IMR-90 (cell line): ENCODE results near the gene DTX1. TPM values are rescaled to one million over a fixed set of nuclear protein-coding genes. Genes with fewer than 3 reads are reported as not detected.

ENCODE experiments used
- ATAC-seq: fragments of 200-7000 bp; cut with Tn5 transposase; 2 replicates; pipeline ENCODE4 v1.9.1; 2020; ENCODE audit warnings: low read depth, mild to moderate bottlenecking, moderate library complexity
- BruUV-seq: library from RNA; stranded (reverse); fragments of 400-500 nt; replicated peaks from 2 replicates; lab custom pipeline; 2021; lab: Mats Ljungman, UMichigan
- CTCF ChIA-PET: fragments of 300-600 bp; formaldehyde crosslinking; extraction: SDS; loops from one replicate; lab custom pipeline; 2021; ENCODE audit warnings: antibody characterized with exemption; lab: Yijun Ruan, JAX
- POLR2A ChIA-PET: fragments of 300-600 bp; sonication (Branson Sonifier 250); formaldehyde crosslinking; loops from one replicate; lab custom pipeline; 2022; ENCODE audit warnings: antibody characterized with exemption; ENCODE audit not compliant: unreplicated experiment; lab: Charles Lee
- DNase-seq: peaks from one replicate; pipeline ENCODE4 v3.0.0; 2013
- H2AFZ ChIP-seq: replicated peaks from 2 replicates; pipeline ENCODE3; 2013; ENCODE audit warnings: low read length, mild to moderate bottlenecking; ENCODE audit not compliant: poor library complexity
- H2AK5ac ChIP-seq: 2 replicates; pipeline ENCODE4 v1.6.1; 2013; ENCODE audit warnings: low read depth, low read length, inconsistent platforms
- H2AK9ac ChIP-seq: replicated peaks from 2 replicates; pipeline ENCODE3; 2013; ENCODE audit warnings: mild to moderate bottlenecking, low read depth, low read length, moderate library complexity; ENCODE audit not compliant: poor library complexity
- H2BK120ac ChIP-seq: 2 replicates; pipeline ENCODE4 v1.6.1; 2013; ENCODE audit warnings: low read depth, low read length, inconsistent platforms
- H2BK15ac ChIP-seq: 3 replicates; pipeline ENCODE4 v1.6.1; 2013; ENCODE audit warnings: low read depth, low read length, inconsistent platforms
- H2BK20ac ChIP-seq: 2 replicates; pipeline ENCODE4 v1.6.1; 2013; ENCODE audit warnings: low read depth, mild to moderate bottlenecking, inconsistent platforms, low read length, moderate library complexity
- H2BK5ac ChIP-seq: 2 replicates; pipeline ENCODE4 v1.6.1; 2013; ENCODE audit warnings: mild to moderate bottlenecking, low read depth, low read length, inconsistent platforms; ENCODE audit not compliant: poor library complexity, severe bottlenecking
- H3K14ac ChIP-seq: replicated peaks from 2 replicates; pipeline ENCODE4 v1.6.1; 2013; ENCODE audit warnings: low read depth, low read length, inconsistent platforms
- H3K18ac ChIP-seq: 2 replicates; pipeline ENCODE4 v1.6.1; 2013; ENCODE audit warnings: low read depth, low read length, control low read depth
- H3K23ac ChIP-seq: 2 replicates; pipeline ENCODE4 v1.6.1; 2013; ENCODE audit warnings: low read depth, low read length, inconsistent platforms
- H3K27ac ChIP-seq: 2 replicates; pipeline ENCODE4 v1.5.1; 2013; ENCODE audit warnings: mild to moderate bottlenecking, control low read depth, low read length; ENCODE audit not compliant: insufficient read depth
- H3K27me3 ChIP-seq: 2 replicates; pipeline ENCODE4 v1.6.1; 2013; ENCODE audit warnings: low read length; ENCODE audit not compliant: control insufficient read depth, insufficient read depth
- H3K36me3 ChIP-seq: 2 replicates; pipeline ENCODE4 v1.6.1; 2013; ENCODE audit warnings: low read length, mixed read lengths; ENCODE audit not compliant: control insufficient read depth, insufficient read depth
- H3K4ac ChIP-seq: 2 replicates; pipeline ENCODE4 v1.6.1; 2013; ENCODE audit warnings: low read depth, low read length, inconsistent platforms
- H3K4me1 ChIP-seq: 2 replicates; pipeline ENCODE4 v1.6.1; 2013; ENCODE audit warnings: low read length, mixed read lengths; ENCODE audit not compliant: control insufficient read depth, insufficient read depth
- H3K4me2 ChIP-seq: 2 replicates; pipeline ENCODE4 v1.6.1; 2013; ENCODE audit warnings: low read depth, mild to moderate bottlenecking, control low read depth, low read length, moderate library complexity
- H3K4me3 ChIP-seq: 2 replicates; pipeline ENCODE4 v1.5.1; 2013; ENCODE audit warnings: low read depth, mild to moderate bottlenecking, control low read depth, low read length, moderate library complexity; ENCODE audit not compliant: insufficient read depth
- H3K56ac ChIP-seq: 2 replicates; pipeline ENCODE4 v1.6.1; 2013; ENCODE audit warnings: low read length, inconsistent platforms; ENCODE audit not compliant: insufficient read depth; ENCODE audit errors: extremely low read depth
- H3K79me1 ChIP-seq, 2 experiments: 2 replicates each; pipeline ENCODE4 v1.6.1; 2013; ENCODE audit warnings: low read length in 2 of 2, inconsistent platforms in 1 of 2, low read depth in 1 of 2
- H3K9ac ChIP-seq: 2 replicates; pipeline ENCODE4 v1.6.1; 2013; ENCODE audit warnings: low read depth, low read length, control low read depth
- H3K9me1 ChIP-seq: 2 replicates; pipeline ENCODE4 v1.6.1; 2013; ENCODE audit warnings: low read length, inconsistent platforms; ENCODE audit not compliant: insufficient read depth
- H3K9me3 ChIP-seq: 2 replicates; pipeline ENCODE4 v1.6.1; 2013; ENCODE audit warnings: low read length; ENCODE audit not compliant: control insufficient read depth, insufficient read depth
- H4K20me1 ChIP-seq: 2 replicates; pipeline ENCODE4 v1.6.1; 2013; ENCODE audit warnings: low read length, inconsistent platforms; ENCODE audit not compliant: insufficient read depth
- H4K5ac ChIP-seq: 2 replicates; pipeline ENCODE4 v1.6.1; 2013; ENCODE audit warnings: mild to moderate bottlenecking, low read depth, low read length, control low read depth
- H4K8ac ChIP-seq, 2 experiments: 2 replicates each; pipeline ENCODE4 v1.6.1; 2013; ENCODE audit warnings: low read depth in 2 of 2, low read length in 2 of 2, control low read depth in 1 of 2, inconsistent platforms in 1 of 2
- H4K91ac ChIP-seq: 2 replicates; pipeline ENCODE4 v1.6.1; 2013; ENCODE audit warnings: low read depth, low read length, inconsistent platforms; ENCODE audit not compliant: insufficient read depth
- BHLHE40 ChIP-seq: fragments of 150-350 bp; IDR thresholded peaks from 2 replicates; pipeline ENCODE4 v1.6.1; 2016; ENCODE audit warnings: mild to moderate bottlenecking, low read depth, low read length
- CHD1 ChIP-seq: IDR thresholded peaks from 2 replicates; pipeline ENCODE4 v1.6.1; 2012; ENCODE audit warnings: low read depth, low read length, improper control_type of control experiment
- ELK1 ChIP-seq: fragments of 150-350 bp; IDR thresholded peaks from 2 replicates; pipeline ENCODE4 v1.6.1; 2016; ENCODE audit warnings: low read depth, mild to moderate bottlenecking, low read length, moderate library complexity, borderline replicate concordance
- MAFK ChIP-seq: IDR thresholded peaks from 2 replicates; pipeline ENCODE4 v1.6.1; 2012; ENCODE audit warnings: low read depth, low read length, improper control_type of control experiment
- MXI1 ChIP-seq: IDR thresholded peaks from 2 replicates; pipeline ENCODE4 v1.6.1; 2012; ENCODE audit warnings: low read depth, mild to moderate bottlenecking, low read length, moderate library complexity, borderline replicate concordance
- POLR2A ChIP-seq: IDR thresholded peaks from 2 replicates; pipeline ENCODE4 v1.6.1; 2012; ENCODE audit warnings: mild to moderate bottlenecking, low read depth, low read length
- WGBS, 2 experiments: methylation state at CpG; one replicate each; pipeline versions ENCODE4 v1.1.5 to v1.1.7; 2013; ENCODE audit warnings: missing lambda C conversion rate in 2 of 2; ENCODE audit not compliant: insufficient read length in 1 of 2; ENCODE audit errors: extremely low coverage in 2 of 2; 5-methylcytosine and 5-hydroxymethylcytosine counted together
- dilution Hi-C: fragments of 300-500 bp; cut with HindIII; formaldehyde crosslinking; loops from one replicate; pipeline ENCODE4 v1.14.3; 2018; ENCODE audit warnings: low sequenced_read_pairs; ENCODE audit not compliant: unreplicated experiment
- in situ Hi-C: fragments of 300-500 bp; cut with MboI; formaldehyde crosslinking; loops from 3 replicates; pipeline ENCODE4 v1.14.3; 2019; ENCODE audit warnings: low sequenced_read_pairs, inconsistent platforms, mixed read lengths
- intact Hi-C: fragments of 100-400 bp; cut with micrococcal nuclease; formaldehyde crosslinking; loops from 2 replicates; pipeline ENCODE4 v1.10.0; 2022
- polyA plus RNA-seq, 3 experiments: library from polyadenylated mRNA; depleted of rRNA; stranded (reverse); fragments of >200 nt; gene quantifications; 2 replicates each; pipeline ENCODE4 v1.2.3, GENCODE V29; 2012; ENCODE audit warnings: low replicate concordance in 1 of 3
- total RNA-seq: library from RNA; depleted of rRNA; stranded (reverse); fragments of >200 nt; gene quantifications from 2 replicates; pipeline ENCODE4 v1.2.3, GENCODE V29; 2012
- TF ChIP-seq, protein P1 (sequence below): conservative IDR thresholded peaks from 2 replicates; pipeline ENCODE4 v1.5.1; 2012; ENCODE audit warnings: mild to moderate bottlenecking, low read depth, low read length, improper control_type of control experiment

Gene DTX1
- total and polyA plus RNA-seq, 2 of the 4 experiments (the other 2 are of a cell fraction), result not detected

DNA sequence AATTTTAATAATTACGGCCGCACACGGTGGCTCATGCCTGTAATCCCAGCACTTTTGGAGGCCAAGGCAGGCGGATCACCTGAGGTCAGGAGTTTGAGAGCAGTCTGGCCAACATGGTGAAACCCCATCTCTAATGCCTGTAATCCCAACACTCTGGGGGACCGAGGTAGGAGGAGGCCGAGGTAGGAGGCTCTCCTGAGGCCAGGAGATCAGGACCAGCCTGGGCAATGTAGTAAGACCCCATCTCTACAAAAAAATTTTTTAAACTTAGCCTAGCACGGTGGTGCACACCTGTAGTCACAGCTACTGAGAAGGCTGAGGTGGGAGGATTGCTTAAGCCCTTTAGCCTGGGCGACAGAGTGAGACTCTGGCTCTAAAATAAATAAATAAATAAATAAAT is 87.4 kb downstream of the DTX1 start:
- intact Hi-C loops (no loop called here), in situ Hi-C loops (no loop called here), dilution Hi-C loops (no loop called here)
- no peak overlapping the region for H2BK5ac ChIP-seq
- TF ChIP-seq POLR2A, result no peak
- no peak for TF ChIP-seq MAFK
- TF ChIP-seq, protein P1, sequence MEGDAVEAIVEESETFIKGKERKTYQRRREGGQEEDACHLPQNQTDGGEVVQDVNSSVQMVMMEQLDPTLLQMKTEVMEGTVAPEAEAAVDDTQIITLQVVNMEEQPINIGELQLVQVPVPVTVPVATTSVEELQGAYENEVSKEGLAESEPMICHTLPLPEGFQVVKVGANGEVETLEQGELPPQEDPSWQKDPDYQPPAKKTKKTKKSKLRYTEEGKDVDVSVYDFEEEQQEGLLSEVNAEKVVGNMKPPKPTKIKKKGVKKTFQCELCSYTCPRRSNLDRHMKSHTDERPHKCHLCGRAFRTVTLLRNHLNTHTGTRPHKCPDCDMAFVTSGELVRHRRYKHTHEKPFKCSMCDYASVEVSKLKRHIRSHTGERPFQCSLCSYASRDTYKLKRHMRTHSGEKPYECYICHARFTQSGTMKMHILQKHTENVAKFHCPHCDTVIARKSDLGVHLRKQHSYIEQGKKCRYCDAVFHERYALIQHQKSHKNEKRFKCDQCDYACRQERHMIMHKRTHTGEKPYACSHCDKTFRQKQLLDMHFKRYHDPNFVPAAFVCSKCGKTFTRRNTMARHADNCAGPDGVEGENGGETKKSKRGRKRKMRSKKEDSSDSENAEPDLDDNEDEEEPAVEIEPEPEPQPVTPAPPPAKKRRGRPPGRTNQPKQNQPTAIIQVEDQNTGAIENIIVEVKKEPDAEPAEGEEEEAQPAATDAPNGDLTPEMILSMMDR, result no peak
- no peak for TF ChIP-seq ELK1
- no peak for TF ChIP-seq CHD1
- no peak for TF ChIP-seq MXI1
- TF ChIP-seq BHLHE40, result no peak
- no peaks in the 10 kb centered on the region for H3K9me3 ChIP-seq
- no peaks in the 10 kb centered on the region for H3K36me3 ChIP-seq
- no peaks in the 10 kb centered on the region for H3K4me1 ChIP-seq
- H3K27ac ChIP-seq, result no peak overlapping the region
- DNase-seq (no peak), ATAC-seq (no peak)
- no peak overlapping the region for H3K18ac ChIP-seq
- no CpG with 5 or more reads among the region's 8 CpGs for WGBS, 2 experiments
- H3K4me3 ChIP-seq, result no peak overlapping the region
- no peak overlapping the region for H3K9ac ChIP-seq
- H4K5ac ChIP-seq, result no peak overlapping the region
- H2AK5ac ChIP-seq, result no peak overlapping the region
- no peak overlapping the region for H3K23ac ChIP-seq
- BruUV-seq, result no TSS peak
- H3K56ac ChIP-seq, result no peak overlapping the region
- H3K4me2 ChIP-seq, result no peak overlapping the region
- H3K9me1 ChIP-seq, result no peaks in the 10 kb centered on the region
- H2BK20ac ChIP-seq, result no peak overlapping the region
- no peak overlapping the region for H2BK120ac ChIP-seq
- no peak overlapping the region for H3K4ac ChIP-seq
- no peak overlapping the region for H3K14ac ChIP-seq
- no peaks in the 10 kb centered on the region for H4K20me1 ChIP-seq
- no peak overlapping the region for H2BK15ac ChIP-seq
- H4K91ac ChIP-seq, result no peak overlapping the region
- H2AFZ ChIP-seq, result no peak overlapping the region
- ChIA-PET POLR2A (no interaction called here), CTCF (no interaction called here)
- no peak overlapping the region for H4K8ac ChIP-seq
- H3K27me3 ChIP-seq, result peaks cover 10% of the 10 kb centered on the region
- no peaks in the 10 kb centered on the region for H3K79me1 ChIP-seq
- H2AK9ac ChIP-seq, result no peak overlapping the region
